GM12892 (cell line): Measurements from ENCODE around the gene HSF2.

Experiments
- POLR2A ChIP-seq: IDR thresholded peaks from 2 replicates; pipeline ENCODE4 v1.6.1; 2011; ENCODE audit warnings: low read depth, low read length, control low read depth
- POLR2AphosphoS5 ChIP-seq: IDR thresholded peaks from 2 replicates; pipeline ENCODE4 v1.6.1; 2011; ENCODE audit warnings: low read depth, low read length, control low read depth

- TF ChIP-seq POLR2AphosphoS5, result no peak
- TF ChIP-seq POLR2A, result no peak
These were observed 13.4 kb upstream of the HSF2 start for GRCh38 chr6:122385857-122386612.
